Sigmoid colon (tissue), 7 donors: Measurements from ENCODE around the gene ATMIN. TPM values are rescaled to one million over a fixed set of nuclear protein-coding genes. Genes with fewer than 3 reads are reported as not detected.

Experiments used
- DNase-seq: peaks from one replicate; pipeline ENCODE4 v3.0.0-alpha.2; 2019
- H3K27ac ChIP-seq, 4 donors: fragments of 200-600 bp; sonication (generic); one replicate each; pipeline ENCODE4 v1.5.1; 2016 to 2019; ENCODE audit warnings: mild to moderate bottlenecking in 1 of 4
- H3K27me3 ChIP-seq, 3 donors: fragments of 200-600 bp; sonication (generic); one replicate each; pipeline ENCODE4 v1.5.1; 2019; ENCODE audit warnings: mild to moderate bottlenecking in 1 of 3
- H3K36me3 ChIP-seq, 4 donors: fragments of 200-600 bp; sonication (generic); one replicate each; pipeline ENCODE4 v1.5.1; 2016 to 2019
- H3K4me1 ChIP-seq, 4 donors: fragments of 200-600 bp; sonication (generic); one replicate each; pipeline ENCODE4 v1.5.1; 2017 to 2019
- H3K4me3 ChIP-seq, 4 donors: fragments of 200-600 bp; sonication (generic); one replicate each; pipeline ENCODE4 v1.5.1; 2017 to 2019; ENCODE audit warnings: mild to moderate bottlenecking in 2 of 4, moderate library complexity in 1 of 4
- H3K9me3 ChIP-seq, 4 donors: fragments of 200-600 bp in 3 of 4; sonication (generic) in 3 of 4; one replicate each; pipeline versions ENCODE4 v1.5.1 to v1.6.1; 2013 to 2019
- CTCF ChIP-seq, 4 experiments: fragments of 450-650 bp in 3 of 4; fragments of 200-600 bp in 1 of 4; IDR thresholded peaks; one replicate each; pipeline ENCODE4 v1.5.1; 2016 to 2019; ENCODE audit warnings: antibody characterized with exemption in 4 of 4, mild to moderate bottlenecking in 3 of 4, moderate library complexity in 2 of 4
- EP300 ChIP-seq, 4 donors: sonication (generic); formaldehyde crosslinking; IDR thresholded peaks; one replicate each; pipeline ENCODE4 v1.6.1; 2017; ENCODE audit warnings: antibody characterized with exemption in 4 of 4
- POLR2A ChIP-seq, 2 donors: fragments of 450-650 bp; IDR thresholded peaks; one replicate each; pipeline ENCODE4 v1.6.1; 2016; ENCODE audit warnings: antibody characterized with exemption in 2 of 2, mild to moderate bottlenecking in 2 of 2, moderate library complexity in 2 of 2
- POLR2AphosphoS5 ChIP-seq, 4 donors: sonication (generic); formaldehyde crosslinking; IDR thresholded peaks; one replicate each; pipeline ENCODE4 v1.6.1; 2017; ENCODE audit warnings: antibody characterized with exemption in 4 of 4
- WGBS, 2 donors: extraction: QIAGEN DNeasy Blood & Tissue Kit; methylation state at CpG; one replicate each; pipeline ENCODE4 v1.1.7; 2013; 5-methylcytosine and 5-hydroxymethylcytosine counted together
- intact Hi-C: fragments of 100-400 bp; cut with DNase I; formaldehyde crosslinking; loops from one replicate; pipeline ENCODE4 v1.15.1; 2023
- polyA plus RNA-seq, 3 donors: library from polyadenylated mRNA; stranded (reverse); fragments of 200-250 nt; gene quantifications; one replicate each; pipeline ENCODE4 v1.2.3, GENCODE V29; 2013
- total RNA-seq, 4 donors: library from RNA; depleted of rRNA; stranded (reverse); fragments of >200 nt; gene quantifications; one replicate each; pipeline ENCODE4 v1.1.0, GENCODE V29; 2016
- donor health status: healthy with polysubstance abuse.
- donor health status: Bipolar disorder and iron deficiency.
- donor health status: healthy.

ATMIN gene
- total and polyA plus RNA-seq, 7 donors, result 14.1 to 31.9 (median 26.3) TPM

DNA sequence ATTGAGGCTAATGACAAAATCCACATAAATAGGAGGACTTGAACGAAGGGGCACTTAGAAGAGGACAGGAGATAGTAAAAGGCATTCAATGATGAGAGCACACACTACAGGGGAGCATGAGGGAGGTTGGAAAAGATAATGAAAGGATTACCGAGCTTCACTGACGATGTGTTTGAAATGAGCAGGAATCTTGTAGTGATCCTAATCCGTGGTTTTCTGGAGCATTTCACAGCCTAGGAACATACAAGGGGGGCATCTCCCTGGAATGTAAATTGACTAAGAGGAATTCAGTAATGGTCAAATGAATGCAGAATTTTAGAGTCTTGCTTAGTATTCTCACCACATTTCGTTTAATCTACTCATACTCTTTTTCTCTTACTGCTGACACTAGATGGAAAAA, 5.2 kb downstream of the ATMIN start:
- Histone ChIP-seq H3K4me1 (peaks cover 0 to 28% (median 20%) of the 10 kb centered on the region in 4 donors), H3K9me3 (no peaks in the 10 kb centered on the region), H3K27ac (no peak overlapping the region), H3K27me3 (no peaks in the 10 kb centered on the region), H3K4me3 (no peak overlapping the region), H3K36me3 (peaks cover 8 to 47% (median 34%) of the 10 kb centered on the region in 4 donors)
- no peak for DNase-seq
- WGBS, 2 donors, result 90 to 91% methylated on average over 5 of the region's 5 CpGs
- intact Hi-C loops, result no loop called here
- TF ChIP-seq CTCF (IDR thresholded peaks at IDR 0.05), result no peak
- no peak for TF ChIP-seq POLR2A (IDR thresholded peaks at IDR 0.05)
- TF ChIP-seq EP300 (IDR thresholded peaks at IDR 0.05), result no peak
- TF ChIP-seq POLR2AphosphoS5 (IDR thresholded peaks at IDR 0.05), result no peak

DNA sequence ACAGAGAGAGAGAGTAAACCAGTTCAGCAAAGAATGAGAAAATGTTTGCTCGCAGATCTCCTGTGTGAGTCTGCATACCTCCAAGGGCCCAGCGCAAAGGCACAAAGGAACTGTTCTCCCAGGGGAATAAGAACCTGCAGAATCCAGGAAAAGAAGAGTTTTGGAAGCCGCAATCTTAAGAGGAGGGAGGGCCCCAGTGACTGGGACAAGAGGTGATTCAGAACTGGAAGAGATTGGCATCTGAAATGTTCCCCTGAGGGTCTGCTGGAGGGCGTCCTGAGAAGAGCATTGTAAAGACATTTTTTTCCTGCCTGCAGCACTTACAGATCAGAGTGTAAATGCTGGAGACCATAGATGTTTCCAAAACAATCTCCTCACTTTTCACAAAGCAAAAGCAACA, 6.1 kb downstream of the ATMIN start:
- Histone ChIP-seq H3K27ac (no peak overlapping the region), H3K4me3 (no peak overlapping the region), H3K4me1 (peaks cover 0 to 24% (median 16%) of the 10 kb centered on the region in 4 donors), H3K9me3 (no peaks in the 10 kb centered on the region), H3K27me3 (no peaks in the 10 kb centered on the region), H3K36me3 (peaks cover 8 to 50% (median 34%) of the 10 kb centered on the region in 4 donors)
- 94 to 96% methylated on average over 4 of the region's 4 CpGs for WGBS, 2 donors
- intact Hi-C loops, result no loop called here
- no peak for TF ChIP-seq EP300 (IDR thresholded peaks at IDR 0.05)
- no peak for TF ChIP-seq POLR2A (IDR thresholded peaks at IDR 0.05)
- TF ChIP-seq POLR2AphosphoS5 (IDR thresholded peaks at IDR 0.05), result no peak
- no peak for TF ChIP-seq CTCF (IDR thresholded peaks at IDR 0.05)
- no peak for DNase-seq

GRCh38 chr16:81042821-81043220, 7.2 kb downstream of the ATMIN start:
- intact Hi-C loops, result no loop called here
- DNase-seq, result no peak
- Histone ChIP-seq H3K27me3 (no peaks in the 10 kb centered on the region), H3K27ac (no peak overlapping the region), H3K4me3 (no peak overlapping the region), H3K4me1 (peaks cover 0 to 13% (median 6%) of the 10 kb centered on the region in 4 donors), H3K36me3 (peaks cover 8 to 50% (median 34%) of the 10 kb centered on the region in 4 donors), H3K9me3 (no peaks in the 10 kb centered on the region)
- TF ChIP-seq CTCF (IDR thresholded peaks at IDR 0.05) (no peak), POLR2A (IDR thresholded peaks at IDR 0.05) (no peak), EP300 (IDR thresholded peaks at IDR 0.05) (no peak), POLR2AphosphoS5 (IDR thresholded peaks at IDR 0.05) (no peak)
- WGBS, 2 donors, result 92 to 98% methylated on average over 2 of the region's 2 CpGs

DNA sequence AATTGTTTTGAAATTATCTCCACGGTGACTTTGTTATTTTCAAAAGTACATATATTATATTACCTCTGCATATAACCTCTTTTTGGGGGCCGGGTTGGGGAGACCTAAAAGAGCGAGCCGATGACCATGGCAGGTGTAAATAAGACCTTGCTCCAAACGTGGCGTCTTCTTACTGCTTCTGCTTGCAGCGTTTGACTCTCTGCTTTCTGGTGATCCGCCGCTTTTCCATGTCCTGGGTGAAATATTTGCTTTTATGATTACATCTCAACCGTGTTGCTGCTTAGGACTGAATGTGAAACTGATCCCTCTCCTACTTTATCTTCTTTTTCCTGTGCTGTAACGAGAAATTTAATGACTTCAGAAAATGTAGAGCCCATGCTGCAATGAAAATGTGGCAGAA, 18.1 kb downstream of the ATMIN start:
- H3K4me3 ChIP-seq, result no peak overlapping the region
- no peaks in the 10 kb centered on the region for H3K36me3 ChIP-seq
- no peak for TF ChIP-seq CTCF (IDR thresholded peaks at IDR 0.05)
- TF ChIP-seq POLR2A (IDR thresholded peaks at IDR 0.05), result no peak
- TF ChIP-seq POLR2AphosphoS5 (IDR thresholded peaks at IDR 0.05), result no peak
- TF ChIP-seq EP300 (IDR thresholded peaks at IDR 0.05), result no peak
- DNase-seq, result no peak
- H3K27me3 ChIP-seq, result no peaks in the 10 kb centered on the region
- no peaks in the 10 kb centered on the region for H3K4me1 ChIP-seq
- no peaks in the 10 kb centered on the region for H3K9me3 ChIP-seq
- no peak overlapping the region for H3K27ac ChIP-seq
- WGBS, 2 donors, result 81 to 89% methylated on average over 11 of the region's 11 CpGs
- intact Hi-C loops, result no loop called here
